Dedifferentiated amniotic fluid mesenchymal stem cell (primary cell): ENCODE results near the gene DCAF5.
A peak's percentile ranks its signal among the peaks of the same experiment; 100 is the strongest.

Experiments
- DNase-seq: peaks from one replicate; pipeline ENCODE4 v3.0.0-alpha.2; 2016; ENCODE audit errors: extremely low spot score

The DCAF5 gene

DNA sequence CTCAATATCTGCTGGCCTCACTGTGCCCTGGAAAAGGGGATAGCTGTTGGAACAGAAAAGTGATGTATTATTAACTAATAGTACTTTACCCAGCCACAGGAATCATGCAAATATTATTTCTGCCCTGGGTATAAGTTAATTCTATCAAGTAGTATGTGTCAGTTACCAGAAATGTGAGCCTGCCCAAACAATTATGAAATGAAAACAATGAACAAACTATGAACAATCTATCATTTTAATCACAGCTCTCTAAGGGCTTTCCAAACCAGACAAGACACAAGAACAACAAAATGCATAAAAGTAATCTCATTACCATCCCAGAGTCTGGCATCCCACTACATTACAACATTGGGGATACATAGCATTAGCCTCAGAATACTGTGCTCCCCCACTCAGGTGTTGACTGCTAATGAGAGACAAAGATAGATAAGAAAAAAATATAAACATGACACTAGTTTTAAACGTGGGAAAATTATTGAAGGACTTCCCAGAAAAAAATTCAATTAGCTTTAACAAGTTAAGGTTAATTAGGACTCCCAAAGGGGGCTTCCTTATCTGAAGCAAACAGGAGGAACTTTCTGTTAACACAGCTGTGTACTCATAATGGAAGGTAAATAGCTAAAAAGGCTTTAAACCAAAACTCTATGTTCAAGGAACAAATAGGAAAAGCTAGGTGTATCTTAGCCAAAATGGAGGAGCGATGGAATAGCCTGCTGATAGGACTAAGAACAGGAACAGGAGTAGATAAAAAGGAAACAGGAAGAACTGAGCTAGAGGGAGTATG lies 3.3 kb downstream of the DCAF5 start:
- DNase-seq: no peak

DNA sequence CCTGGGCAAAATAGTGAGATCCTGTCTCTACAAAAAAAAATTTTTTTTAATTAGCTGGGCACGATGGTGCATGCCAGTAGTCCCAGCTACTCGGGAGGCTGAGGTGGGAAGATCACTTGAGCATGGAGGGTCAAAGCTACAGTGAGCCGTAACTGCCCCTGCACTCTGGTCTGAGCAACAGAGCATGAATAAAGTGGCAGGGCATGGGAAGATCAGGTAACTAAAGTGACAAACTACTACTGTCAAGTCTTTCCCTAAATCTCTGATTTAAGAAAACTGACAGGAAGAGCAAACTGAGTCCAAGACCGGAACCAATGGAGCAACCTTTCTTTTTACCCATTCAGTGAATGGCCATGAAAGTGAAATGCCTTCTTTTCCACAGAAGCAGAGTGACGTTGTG lies 10.8 kb downstream of the DCAF5 start:
- DNase-seq: no peak

DNA sequence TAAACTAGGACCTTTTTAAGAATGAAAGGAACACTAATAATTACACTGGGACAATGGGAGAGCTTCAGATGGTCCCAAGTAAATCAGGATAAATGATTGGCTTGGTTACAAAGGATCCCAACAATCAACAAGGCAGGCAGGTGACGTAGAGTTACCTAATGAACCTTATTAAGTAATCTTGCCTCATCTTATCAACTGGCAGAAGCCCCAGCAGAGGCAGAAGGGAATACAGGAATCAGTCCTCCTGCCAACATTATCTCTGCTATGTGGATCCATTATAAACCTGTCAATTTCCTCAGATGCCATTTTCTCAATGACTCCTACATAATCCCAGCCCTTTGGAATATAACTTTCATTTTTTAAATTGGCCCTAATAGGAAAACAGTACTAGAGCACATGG lies 11.4 kb downstream of the DCAF5 start:
- no peak for DNase-seq

GRCh38 chr14:69139743-69140142 lies 13.2 kb downstream of the DCAF5 start:
- no peak for DNase-seq

- peak; percentile 64 for DNase-seq
These were observed 14.9 kb downstream of the DCAF5 start for GRCh38 chr14:69137843-69138535.

DNA sequence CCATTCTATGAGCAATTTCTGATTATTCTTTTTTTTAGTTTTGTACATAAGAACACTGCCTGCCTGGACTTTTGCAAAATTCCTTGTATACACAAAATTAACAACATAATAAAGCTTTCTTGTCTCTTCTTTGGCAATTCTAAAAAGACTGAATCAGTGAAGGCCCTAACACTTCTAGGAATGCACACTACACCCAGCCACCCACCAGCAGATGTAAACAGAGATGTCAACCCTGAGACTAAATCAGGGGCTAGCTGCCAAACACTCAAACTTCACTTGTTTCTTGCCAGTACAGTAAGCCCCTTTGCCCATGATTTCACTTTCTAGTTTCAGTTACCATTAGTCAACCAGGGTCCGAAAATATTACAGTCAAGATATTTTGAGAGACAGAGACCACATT lies 15.5 kb downstream of the DCAF5 start:
- DNase-seq: no peak

- no peak for DNase-seq
These were observed 17.8 kb downstream of the DCAF5 start for GRCh38 chr14:69135133-69135532.

- DNase-seq: peak; percentile 75
These were observed 19.5 kb downstream of the DCAF5 start for GRCh38 chr14:69133206-69134125.

- no peak for DNase-seq
These were observed 20.3 kb downstream of the DCAF5 start for GRCh38 chr14:69132513-69133181.

GRCh38 chr14:69131176-69131575 lies 21.7 kb downstream of the DCAF5 start:
- DNase-seq: no peak

DNA sequence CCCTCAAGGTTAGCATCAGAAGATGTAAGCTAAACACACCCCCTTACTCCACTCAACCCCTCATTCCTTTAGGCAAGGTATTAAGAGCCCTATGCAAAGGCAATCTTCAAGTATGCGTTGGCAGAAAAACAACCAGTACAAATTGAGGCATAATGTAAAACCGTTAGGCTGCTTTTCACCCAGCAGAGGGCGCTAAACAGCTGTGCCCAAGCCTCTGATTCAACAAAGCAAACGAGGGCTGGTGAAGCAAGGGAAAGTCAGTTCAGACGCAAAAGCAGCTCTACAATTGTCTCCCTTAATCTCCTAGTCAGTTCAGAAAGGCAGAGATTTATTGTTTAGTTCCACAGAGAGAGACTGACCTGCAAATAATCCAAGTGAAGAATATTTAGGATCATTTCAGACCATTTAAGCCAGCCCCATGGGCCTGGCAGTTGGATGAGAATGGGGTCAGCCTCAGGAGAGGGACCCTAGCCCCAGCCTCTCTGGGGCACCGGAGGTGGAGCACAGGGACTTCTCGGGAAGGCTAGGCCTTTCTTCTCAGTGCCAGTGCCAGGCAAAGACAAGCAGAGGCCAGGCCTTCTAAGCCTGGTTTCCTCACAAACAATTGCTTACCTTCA lies 23.5 kb downstream of the DCAF5 start:
- DNase-seq: peak; percentile 92

- no peak for DNase-seq
These were observed 34.6 kb downstream of the DCAF5 start for GRCh38 chr14:69118305-69118704.

DNA sequence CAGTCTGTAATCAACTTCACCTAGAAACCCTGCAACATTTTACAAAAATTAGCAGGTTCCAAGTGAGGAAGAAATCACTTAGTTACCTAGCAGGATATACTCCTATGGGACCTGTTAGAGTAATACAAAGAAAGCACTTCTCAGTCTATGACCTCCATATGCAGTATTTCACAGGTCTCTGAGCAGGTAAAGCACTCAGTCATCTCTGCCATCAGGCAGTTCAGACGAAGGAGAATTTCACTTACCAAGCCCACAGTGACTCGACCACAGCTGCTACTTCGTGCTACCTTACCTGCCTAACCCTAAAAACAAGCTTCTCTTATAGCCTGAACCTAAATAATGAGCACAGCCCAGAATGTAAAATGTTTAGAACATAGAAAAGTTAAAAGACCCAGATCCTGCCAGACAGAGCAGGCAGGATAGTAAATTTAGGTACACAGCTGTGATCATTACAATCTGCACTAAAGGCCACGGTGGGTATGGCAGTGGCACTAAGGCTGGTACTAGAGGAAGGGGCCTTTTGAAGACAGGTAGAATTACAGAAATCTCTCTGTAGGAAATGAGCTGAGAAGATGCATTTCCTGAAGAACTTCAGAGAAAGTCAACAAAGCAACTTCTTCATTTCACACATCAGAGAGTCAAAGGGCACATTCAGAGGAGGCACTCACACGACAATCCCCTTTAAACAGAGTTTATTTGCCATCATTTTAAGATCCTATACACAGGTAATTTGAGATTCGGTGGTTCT lies 35.7 kb downstream of the DCAF5 start:
- DNase-seq: no peak

DNA sequence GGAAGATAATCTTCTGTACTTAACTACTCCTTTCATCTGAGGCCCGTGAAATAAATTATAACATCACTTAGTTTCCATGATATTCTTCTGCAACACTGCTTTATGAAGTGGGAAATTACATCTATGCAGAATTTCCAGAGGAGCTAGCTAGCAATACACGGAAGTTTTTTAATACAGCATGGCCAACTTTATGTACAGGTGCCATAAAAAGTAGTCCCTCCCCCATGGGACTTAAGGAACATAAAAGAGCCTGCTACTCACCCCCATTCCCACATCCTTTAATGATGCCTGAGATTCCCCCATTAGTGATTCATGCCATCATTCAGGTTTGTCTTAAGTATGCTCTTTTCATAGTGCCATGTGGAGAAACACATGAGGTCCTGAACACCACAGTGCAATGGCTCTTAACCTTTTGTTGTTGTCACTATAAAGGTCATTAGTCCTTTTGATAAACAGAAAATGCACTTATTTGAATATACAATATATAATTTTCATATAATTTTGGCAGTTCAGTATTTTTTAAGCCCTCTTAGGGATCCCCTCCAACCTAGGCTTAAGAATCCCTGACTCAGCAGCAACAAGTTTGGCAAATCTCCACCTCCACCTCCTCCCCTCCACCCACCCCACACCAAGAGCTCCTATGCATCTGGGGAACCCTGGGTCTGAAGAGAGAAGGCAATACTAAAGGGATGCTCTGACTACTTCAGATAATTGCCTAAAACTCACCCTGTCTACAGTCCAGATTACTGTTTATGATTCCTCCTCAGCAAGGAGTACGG lies 37.3 kb downstream of the DCAF5 start:
- no peak for DNase-seq

DNA sequence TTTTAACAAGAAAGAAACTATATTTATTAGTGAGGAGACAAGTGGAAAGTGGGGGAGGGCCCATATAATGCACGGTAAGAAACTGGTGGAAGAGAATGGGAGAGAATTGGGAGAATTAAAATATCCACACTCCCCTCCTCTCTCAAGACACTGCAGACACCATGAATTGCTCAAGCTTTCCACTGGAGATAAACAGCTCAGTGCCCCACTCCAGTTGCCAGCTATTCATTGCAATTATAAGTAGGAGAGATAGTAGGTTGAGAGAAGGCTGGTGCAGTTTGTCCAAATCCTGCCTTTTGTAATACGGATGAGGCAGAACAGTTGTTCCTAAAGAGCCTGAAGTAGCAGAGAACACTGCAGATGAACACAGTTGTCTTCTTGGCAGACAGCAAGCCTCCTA lies 38.2 kb downstream of the DCAF5 start:
- no peak for DNase-seq

- DNase-seq: no peak
These were observed 44.6 kb downstream of the DCAF5 start for GRCh38 chr14:69108358-69108757.

DNA sequence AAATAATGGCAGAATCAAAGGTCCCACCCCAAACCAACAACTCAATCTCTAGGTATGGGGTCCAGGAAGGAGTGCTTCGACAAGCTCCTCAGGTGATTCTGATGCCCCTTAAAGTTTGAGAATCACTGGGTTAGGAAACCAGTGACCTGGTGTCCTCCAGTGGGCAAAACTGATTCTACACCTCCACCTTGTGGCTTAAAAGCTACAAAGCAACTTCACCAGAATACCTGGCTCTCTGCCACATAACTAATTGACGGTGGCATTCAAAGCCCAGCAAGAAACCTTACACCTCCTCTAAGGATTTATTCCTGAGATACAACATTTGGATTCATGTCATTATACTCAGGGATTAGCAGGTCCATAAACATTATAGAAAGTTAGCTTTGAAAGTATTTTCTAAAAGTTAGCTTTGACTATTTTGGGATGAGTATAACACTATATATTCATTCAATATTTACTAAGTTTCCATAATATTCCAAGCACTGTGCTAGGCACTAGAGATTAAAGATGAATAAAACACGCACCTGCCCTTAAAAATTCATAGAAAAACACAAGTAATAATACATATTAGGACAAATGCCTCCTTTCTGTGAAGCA lies 45.4 kb downstream of the DCAF5 start:
- DNase-seq: peak; percentile 72

- DNase-seq: no peak
These were observed 46.5 kb downstream of the DCAF5 start for GRCh38 chr14:69106451-69106850.

DNA sequence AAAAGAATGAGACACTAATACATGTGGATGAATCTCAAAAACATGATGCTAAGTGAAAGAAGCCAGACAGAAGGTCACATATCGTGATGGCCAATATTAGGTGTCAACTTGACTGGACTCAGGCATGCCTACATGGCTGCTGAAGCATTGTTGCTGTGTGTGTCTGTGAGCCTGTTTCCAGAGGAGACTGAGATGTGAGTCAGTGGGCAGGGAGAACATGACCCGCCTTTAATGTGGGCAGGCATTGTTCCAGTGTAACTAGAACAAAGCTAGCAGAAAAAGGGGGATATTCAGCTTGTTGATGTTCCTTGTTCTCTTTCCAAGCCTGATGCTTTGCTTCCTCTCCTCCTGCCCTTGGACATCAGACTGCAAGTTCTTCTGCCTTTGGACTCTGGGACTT lies 47.6 kb downstream of the DCAF5 start:
- DNase-seq: peak; percentile 43
